Anterior cingulate cortex (tissue), 58 donors: ENCODE results near the gene SPI1.

Experiments used
- DNase-seq, 58 donors: peaks; one replicate each; lab custom pipeline; 2025; lab: John Stamatoyannopoulos, UW

Gene SPI1

GRCh38 chr11:47378010-47378835 lies at the start of gene SPI1:
TSS of gene SPI1 (minus strand) at chr11:47378547. CDS start at chr11:47378353, 194 bp downstream.
- DNase-seq = peak in 9 of 58 donors; percentile 17 to 49 (median 24)

GRCh38 chr11:47426062-47426956 lies 48.0 kb upstream of the SPI1 start, which contains the start of gene PSMC3:
TSS of gene PSMC3 (minus strand) at chr11:47426439. CDS start at chr11:47426279, 160 bp downstream.
- peak; percentile 65 to 98 (median 96) for DNase-seq

- no peak for DNase-seq
Measured at GRCh38 chr11:47425611-47426010, 47.3 kb upstream of the SPI1 start.

- DNase-seq = no peak
Measured at GRCh38 chr11:47418454-47419259, 40.3 kb upstream of the SPI1 start.

- no peak for DNase-seq
Measured at GRCh38 chr11:47417712-47418111, 39.4 kb upstream of the SPI1 start.

- DNase-seq = peak in 4 of 58 donors; percentile 28 to 56 (median 46)
Measured at GRCh38 chr11:47415949-47416472, 37.7 kb upstream of the SPI1 start.

GRCh38 chr11:47415091-47415854 lies 36.9 kb upstream of the SPI1 start:
- no peak for DNase-seq

GRCh38 chr11:47414685-47415070 lies 36.3 kb upstream of the SPI1 start:
- DNase-seq = no peak

- DNase-seq = peak in 1 of 58 donors; percentile 37
Measured at GRCh38 chr11:47413908-47414684, 35.7 kb upstream of the SPI1 start.

GRCh38 chr11:47413351-47413750 lies 35.0 kb upstream of the SPI1 start:
- DNase-seq = no peak

- DNase-seq = peak in 25 of 58 donors; percentile 16 to 65 (median 48)
Measured at GRCh38 chr11:47411884-47412746, 33.8 kb upstream of the SPI1 start.

- no peak for DNase-seq
Measured at GRCh38 chr11:47410370-47411264, 32.3 kb upstream of the SPI1 start.

- no peak for DNase-seq
Measured at GRCh38 chr11:47409440-47410369, 31.4 kb upstream of the SPI1 start.

- DNase-seq = peak in 9 of 58 donors; percentile 26 to 70 (median 64)
Measured at GRCh38 chr11:47408598-47409439, 30.5 kb upstream of the SPI1 start.
